ENCODE data around the gene FCF1.

FCF1 gene

GRCh38 chr14:74685921-74686678 is 26.8 kb upstream of the FCF1 start:
- no peak for TF ChIP-seq CTCF (IDR thresholded peaks at IDR 0.05; ENCODE audit: low read depth, low read length)
- H3K4me3 ChIP-seq (ENCODE audit: low read depth, low read length): no peak overlapping the region

- no peak for TF ChIP-seq CTCF (IDR thresholded peaks at IDR 0.05; ENCODE audit: low read depth, low read length)
- no peak overlapping the region for H3K4me3 ChIP-seq (ENCODE audit: low read depth, low read length)
Measured at GRCh38 chr14:74691456-74691855, 21.5 kb upstream of the FCF1 start.

GRCh38 chr14:74693191-74693590 is 19.8 kb upstream of the FCF1 start:
- no peak for TF ChIP-seq CTCF (IDR thresholded peaks at IDR 0.05; ENCODE audit: low read depth, low read length)
- H3K4me3 ChIP-seq (ENCODE audit: low read depth, low read length): no peak overlapping the region

- no peak overlapping the region for H3K4me3 ChIP-seq (ENCODE audit: low read depth, low read length)
- no peak for TF ChIP-seq CTCF (IDR thresholded peaks at IDR 0.05; ENCODE audit: low read depth, low read length)
Measured at GRCh38 chr14:74695406-74695805, 17.5 kb upstream of the FCF1 start.

GRCh38 chr14:74697011-74697410 is 15.9 kb upstream of the FCF1 start:
- no peak overlapping the region for H3K4me3 ChIP-seq (ENCODE audit: low read depth, low read length)
- no peak for TF ChIP-seq CTCF (IDR thresholded peaks at IDR 0.05; ENCODE audit: low read depth, low read length)

- no peak for TF ChIP-seq CTCF (IDR thresholded peaks at IDR 0.05; ENCODE audit: low read depth, low read length)
- H3K4me3 ChIP-seq (ENCODE audit: low read depth, low read length): no peak overlapping the region
Measured at GRCh38 chr14:74697543-74697942, 15.4 kb upstream of the FCF1 start.

GRCh38 chr14:74697976-74698375 is 15.0 kb upstream of the FCF1 start:
- H3K4me3 ChIP-seq (ENCODE audit: low read depth, low read length): no peak overlapping the region
- no peak for TF ChIP-seq CTCF (IDR thresholded peaks at IDR 0.05; ENCODE audit: low read depth, low read length)
